Keratinocyte (primary cell): ENCODE measurements around the gene CCDC197. TPM values are rescaled to one million over a fixed set of nuclear protein-coding genes. Genes with fewer than 3 reads are reported as not detected.

Source experiments
- DNase-seq: peaks from one replicate; pipeline ENCODE4 v3.0.0-alpha.2; 2011; ENCODE audit warnings: low read depth, missing footprints, low spot score
- FAIRE-seq: peaks from 2 replicates; lab custom pipeline; 2011; peaks lifted over from hg19 to GRCh38; lab: Jason Lieb, UNC
- H2AFZ ChIP-seq: 2 replicates; pipeline ENCODE4 v1.6.0; 2012; ENCODE audit warnings: low read length, control low read depth, inconsistent platforms; ENCODE audit not compliant: control insufficient read depth
- H3K27ac ChIP-seq: 2 replicates; pipeline ENCODE4 v1.5.1; 2011; ENCODE audit warnings: low read length; ENCODE audit not compliant: control insufficient read depth, insufficient read depth
- H3K27me3 ChIP-seq: 3 replicates; pipeline ENCODE4 v1.6.0; 2011; ENCODE audit warnings: low read length; ENCODE audit not compliant: control insufficient read depth, insufficient read depth; ENCODE audit errors: extremely low read depth
- H3K36me3 ChIP-seq, 2 experiments: 2 replicates in 1 of 2; 3 replicates in 1 of 2; pipeline ENCODE4 v1.5.1; 2011; ENCODE audit warnings: low read length in 2 of 2, mild to moderate bottlenecking in 1 of 2; ENCODE audit not compliant: control insufficient read depth in 2 of 2, insufficient read depth in 2 of 2; ENCODE audit errors: extremely low read depth in 1 of 2
- H3K4me1 ChIP-seq: 3 replicates; pipeline ENCODE4 v1.5.1; 2011; ENCODE audit warnings: low read length; ENCODE audit not compliant: control insufficient read depth, insufficient read depth; ENCODE audit errors: extremely low read depth
- H3K4me2 ChIP-seq: 3 replicates; pipeline ENCODE4 v1.6.0; 2011; ENCODE audit warnings: low read depth, low read length; ENCODE audit not compliant: control insufficient read depth, insufficient read depth; ENCODE audit errors: extremely low read depth
- H3K4me3 ChIP-seq, 3 experiments: fragments of 200-600 bp in 1 of 3; sonication (generic) in 1 of 3; 2 replicates in 2 of 3; 3 replicates in 1 of 3; pipeline ENCODE4 v1.5.1; 2011 to 2016; ENCODE audit warnings: low read length in 3 of 3, mild to moderate bottlenecking in 3 of 3, control low read depth in 2 of 3, inconsistent platforms in 1 of 3, low read depth in 1 of 3, mixed read lengths in 1 of 3, mixed run types in 1 of 3, moderate library complexity in 1 of 3; ENCODE audit not compliant: control insufficient read depth in 2 of 3, insufficient read depth in 2 of 3; ENCODE audit errors: extremely low read depth in 1 of 3
- H3K79me2 ChIP-seq: 2 replicates; pipeline ENCODE4 v1.6.0; 2012; ENCODE audit warnings: low read length; ENCODE audit not compliant: control insufficient read depth, insufficient read depth
- H3K9ac ChIP-seq: 3 replicates; pipeline ENCODE4 v1.6.0; 2011; ENCODE audit warnings: low read length; ENCODE audit not compliant: control insufficient read depth, insufficient read depth; ENCODE audit errors: extremely low read depth
- H3K9me1 ChIP-seq: 3 replicates; pipeline ENCODE4 v1.6.0; 2011; ENCODE audit warnings: low read length; ENCODE audit not compliant: control insufficient read depth, insufficient read depth; ENCODE audit errors: extremely low read depth
- H3K9me3 ChIP-seq: 2 replicates; pipeline ENCODE4 v1.5.1; 2012; ENCODE audit warnings: low read depth, low read length; ENCODE audit not compliant: control insufficient read depth
- H4K20me1 ChIP-seq: 3 replicates; pipeline ENCODE4 v1.6.0; 2011; ENCODE audit warnings: low read length; ENCODE audit not compliant: control insufficient read depth, insufficient read depth; ENCODE audit errors: extremely low read depth
- CTCF ChIP-seq, 3 experiments: IDR thresholded peaks in 1 of 3; conservative IDR thresholded peaks in 1 of 3; optimal IDR thresholded peaks in 1 of 3; 2 replicates in 2 of 3; 3 replicates in 1 of 3; pipeline versions ENCODE3 to v1.5.1; 2011; ENCODE audit warnings: low read length in 3 of 3, mild to moderate bottlenecking in 3 of 3, moderate library complexity in 2 of 3, control low read depth in 1 of 3, inconsistent platforms in 1 of 3; ENCODE audit not compliant: insufficient read depth in 2 of 3; ENCODE audit errors: extremely low read depth in 1 of 3
- EZH2 ChIP-seq: IDR thresholded peaks from one replicate; pipeline ENCODE4 v1.6.1; 2012; ENCODE audit warnings: inconsistent platforms, mild to moderate bottlenecking, low read length, moderate library complexity
- dilution Hi-C: fragments of 300-500 bp; cut with MboI; formaldehyde crosslinking; loops from one replicate; pipeline ENCODE4 v1.7.0; 2020; ENCODE audit warnings: low sequenced_read_pairs; ENCODE audit not compliant: extremely low pct_ligation_motif_present
- polyA plus RNA-seq, 5 experiments: library from polyadenylated mRNA; depleted of rRNA in 3 of 5; stranded (reverse) in 3 of 5; stranded (forward) in 1 of 5; unstranded in 1 of 5; fragments of >200 nt; gene quantifications; 1 replicate in 1 of 5; 2 replicates in 3 of 5; 3 replicates in 1 of 5; pipeline versions ENCODE4 v1.2.1 to v1.2.3, GENCODE V29; 2011 to 2012; ENCODE audit warnings: missing spikeins in 2 of 5, low read depth in 1 of 5, low replicate concordance in 1 of 5

Gene CCDC197
- polyA plus RNA-seq, 1 donor (not counting 4 experiments of a cell fraction or from before 2014, with no cell fraction given), result not detected

DNA sequence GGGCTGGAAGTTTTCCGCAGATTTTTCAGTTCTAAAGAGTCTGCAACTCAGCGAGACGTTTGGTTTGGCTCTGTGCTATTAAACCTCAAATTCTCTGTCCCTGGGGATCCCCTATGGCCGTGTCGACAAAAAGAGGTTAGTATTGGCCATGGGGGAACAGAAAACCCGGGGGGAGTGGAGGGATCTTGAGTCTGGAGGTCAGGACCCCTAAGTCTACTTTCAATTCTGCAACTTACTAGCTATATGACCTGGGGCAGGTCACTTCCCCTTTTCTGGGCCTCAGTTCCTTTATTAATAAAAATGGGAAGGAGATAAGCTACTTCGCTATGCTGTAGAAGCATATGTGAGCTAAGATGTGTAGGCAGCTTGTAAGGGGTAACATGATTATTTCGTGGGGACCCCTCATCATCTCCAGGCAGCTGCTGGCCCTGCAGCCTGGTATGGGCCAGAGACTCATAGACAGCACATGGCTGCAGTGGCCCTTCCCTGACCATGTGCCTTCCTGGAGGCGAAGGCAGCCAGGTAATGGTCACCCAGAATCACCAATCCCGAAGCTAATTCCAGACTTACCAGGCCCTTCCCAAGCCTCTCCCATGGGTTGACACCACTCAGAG, 29.4 kb upstream of the CCDC197 start:
- dilution Hi-C loops, result no loop called here
- Histone ChIP-seq H4K20me1 (no peaks in the 10 kb centered on the region), H3K4me3 (no peak overlapping the region), H3K79me2 (no peaks in the 10 kb centered on the region), H3K36me3 (no peaks in the 10 kb centered on the region), H3K27me3 (peaks cover 4% of the 10 kb centered on the region), H3K4me1 (peaks cover 7% of the 10 kb centered on the region), H3K27ac (no peak overlapping the region), H3K9me3 (no peaks in the 10 kb centered on the region), H2AFZ (no peak overlapping the region), H3K4me2 (no peak overlapping the region), H3K9ac (no peak overlapping the region), H3K9me1 (no peaks in the 10 kb centered on the region)
- DNase-seq, result no peak
- no peak for TF ChIP-seq EZH2
- TF ChIP-seq CTCF (optimal IDR thresholded peaks at IDR 0.05 in 1 of 3, IDR thresholded peaks at IDR 0.05 in 1 of 3, conservative IDR thresholded peaks at IDR 0.05 in 1 of 3; ENCODE audit: extremely low read depth in 1 of 3, insufficient read depth in 2 of 3, low read length in 3 of 3), result no peak
- FAIRE-seq, result no peak

DNA sequence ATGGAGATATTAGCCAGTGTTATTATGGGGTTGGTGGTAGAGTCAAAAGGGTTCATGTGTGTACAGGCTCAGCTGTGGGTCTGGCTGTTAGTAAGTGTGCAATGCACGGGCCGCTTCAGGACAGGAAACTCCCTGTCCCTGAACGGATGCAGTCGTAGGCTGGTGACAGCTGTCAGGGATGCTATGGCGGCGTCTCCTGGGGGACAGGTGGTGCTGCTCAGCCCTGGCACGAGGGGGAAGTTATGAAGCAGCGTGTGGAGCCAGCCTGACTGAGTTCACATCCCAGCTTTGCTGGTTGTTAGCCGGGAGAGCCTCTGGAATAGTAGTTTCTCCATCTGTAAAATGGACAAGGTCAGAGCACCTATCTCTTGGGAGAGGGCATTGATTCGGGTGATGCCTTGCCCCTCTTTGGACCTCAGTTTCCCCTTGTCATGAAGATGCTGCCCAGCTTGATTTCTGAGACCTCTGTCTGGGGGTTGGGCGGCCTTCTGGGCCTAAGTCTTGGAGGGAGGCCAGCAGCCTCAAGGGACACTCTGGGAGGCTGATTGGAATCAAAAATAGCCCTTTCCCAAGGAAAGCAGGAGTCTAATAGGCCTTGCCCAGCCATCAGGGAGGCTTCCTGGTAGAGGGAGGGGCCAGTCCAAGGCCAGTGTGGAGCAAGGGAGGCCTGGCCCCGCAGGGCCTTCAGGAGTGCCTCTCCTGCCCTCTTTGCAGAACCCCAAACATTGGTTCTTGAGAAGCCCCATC, 27.8 kb upstream of the CCDC197 start:
- DNase-seq, result no peak
- Histone ChIP-seq H3K36me3 (no peaks in the 10 kb centered on the region), H2AFZ (no peak overlapping the region), H3K79me2 (no peaks in the 10 kb centered on the region), H3K9ac (no peak overlapping the region), H3K27ac (no peak overlapping the region), H3K27me3 (peaks cover 12% of the 10 kb centered on the region), H4K20me1 (no peaks in the 10 kb centered on the region), H3K9me1 (no peaks in the 10 kb centered on the region), H3K4me3 (no peak overlapping the region), H3K4me2 (no peak overlapping the region), H3K4me1 (peaks cover 7% of the 10 kb centered on the region), H3K9me3 (no peaks in the 10 kb centered on the region)
- dilution Hi-C loops, result no loop called here
- no peak for TF ChIP-seq CTCF (optimal IDR thresholded peaks at IDR 0.05 in 1 of 3, IDR thresholded peaks at IDR 0.05 in 1 of 3, conservative IDR thresholded peaks at IDR 0.05 in 1 of 3; ENCODE audit: extremely low read depth in 1 of 3, insufficient read depth in 2 of 3, low read length in 3 of 3)
- TF ChIP-seq EZH2, result no peak
- FAIRE-seq, result no peak
